IPS-20b (cell line): Measurements from ENCODE around the gene TAS2R38.

Experiments
- H3K27ac ChIP-seq: one replicate; pipeline ENCODE4 v1.5.1; 2013; ENCODE audit warnings: low read length
- H3K27me3 ChIP-seq: 2 replicates; pipeline ENCODE4 v1.6.1; 2013; ENCODE audit warnings: mild to moderate bottlenecking, low read length, inconsistent platforms; ENCODE audit not compliant: insufficient read depth
- H3K36me3 ChIP-seq: 2 replicates; pipeline ENCODE4 v1.6.1; 2013; ENCODE audit warnings: low read depth, mild to moderate bottlenecking, inconsistent platforms, low read length, moderate library complexity; ENCODE audit not compliant: insufficient read depth
- H3K4me1 ChIP-seq: 2 replicates; pipeline ENCODE4 v1.6.1; 2013; ENCODE audit warnings: mild to moderate bottlenecking, control low read depth, inconsistent platforms, low read length, moderate library complexity; ENCODE audit not compliant: insufficient read depth
- H3K4me3 ChIP-seq: 2 replicates; pipeline ENCODE4 v1.5.1; 2013; ENCODE audit warnings: mild to moderate bottlenecking, low read length, inconsistent platforms
- H3K9ac ChIP-seq: 2 replicates; pipeline ENCODE4 v1.6.1; 2013; ENCODE audit warnings: low read depth, mild to moderate bottlenecking, inconsistent platforms, low read length, moderate library complexity
- H3K9me3 ChIP-seq: 2 replicates; pipeline ENCODE4 v1.6.1; 2013; ENCODE audit warnings: mild to moderate bottlenecking, low read depth, low read length, inconsistent platforms; ENCODE audit not compliant: insufficient read depth

TAS2R38 gene

DNA sequence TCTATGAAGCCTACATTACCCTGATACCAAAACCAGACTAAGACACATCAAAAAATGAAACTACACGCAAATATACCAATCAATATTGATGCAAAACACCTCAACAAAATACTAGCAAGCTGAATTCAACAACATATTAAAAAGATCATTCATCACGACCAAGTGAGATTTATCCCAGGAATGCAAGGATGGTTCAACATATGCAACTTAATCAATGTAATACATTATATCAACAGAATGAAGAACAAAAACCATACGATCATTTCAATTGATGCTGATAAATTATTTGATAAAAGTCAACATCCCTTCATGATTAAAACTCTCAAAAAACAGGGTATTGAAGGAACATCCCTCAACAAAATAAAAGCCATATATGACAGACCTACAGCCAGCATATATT, 32.5 kb downstream of the TAS2R38 start:
- no peak overlapping the region for H3K4me3 ChIP-seq
- no peak overlapping the region for H3K9ac ChIP-seq
- H3K4me1 ChIP-seq: no peaks in the 10 kb centered on the region
- H3K36me3 ChIP-seq: no peaks in the 10 kb centered on the region
- H3K27me3 ChIP-seq: no peaks in the 10 kb centered on the region
- H3K9me3 ChIP-seq: peaks cover 8% of the 10 kb centered on the region; the same call in 1 of the 2 replicates
- H3K27ac ChIP-seq: no peak overlapping the region

DNA sequence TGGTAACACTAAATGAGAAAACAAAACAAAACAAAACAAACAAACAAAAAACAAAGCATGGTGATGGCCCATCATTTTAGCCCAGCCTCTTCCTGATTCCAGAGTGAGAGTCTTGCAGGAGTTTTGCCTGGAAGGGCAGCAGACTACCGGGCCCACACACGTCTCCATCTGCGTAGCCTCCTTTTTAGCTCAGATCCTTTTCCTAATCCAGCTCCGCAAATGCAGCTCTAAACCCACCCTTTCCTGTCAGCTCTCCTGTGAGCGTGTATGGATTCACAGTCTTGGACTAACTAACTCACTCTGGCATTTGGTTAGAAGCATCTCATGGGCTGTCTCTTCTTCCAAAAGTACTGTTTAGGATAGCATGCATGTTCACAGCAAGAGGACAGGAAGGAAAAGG, 43.4 kb downstream of the TAS2R38 start:
- H3K4me1 ChIP-seq: no peaks in the 10 kb centered on the region
- no peaks in the 10 kb centered on the region for H3K36me3 ChIP-seq
- H3K9ac ChIP-seq: no peak overlapping the region
- no peaks in the 10 kb centered on the region for H3K27me3 ChIP-seq
- no peaks in the 10 kb centered on the region for H3K9me3 ChIP-seq
- no peak overlapping the region for H3K27ac ChIP-seq
- H3K4me3 ChIP-seq: no peak overlapping the region

DNA sequence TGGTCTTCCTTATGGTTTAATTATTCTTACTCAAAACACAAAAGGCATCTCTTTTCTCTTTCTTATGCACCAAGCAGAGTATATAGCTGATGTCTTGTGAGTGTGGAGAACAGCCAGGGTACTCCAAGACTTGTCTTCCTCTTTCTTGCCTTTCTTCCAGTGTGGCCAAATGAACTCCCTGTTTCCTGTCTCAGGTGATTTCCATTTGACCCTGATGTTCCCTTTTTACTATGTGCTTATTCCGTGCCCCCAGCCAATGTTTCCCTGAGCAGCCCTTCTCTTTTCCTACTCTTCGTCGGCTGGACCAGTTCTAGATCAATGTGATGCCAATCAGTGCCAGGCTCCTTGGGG, 44.8 kb downstream of the TAS2R38 start:
- no peak overlapping the region for H3K27ac ChIP-seq
- H3K9me3 ChIP-seq: no peaks in the 10 kb centered on the region
- H3K36me3 ChIP-seq: no peaks in the 10 kb centered on the region

DNA sequence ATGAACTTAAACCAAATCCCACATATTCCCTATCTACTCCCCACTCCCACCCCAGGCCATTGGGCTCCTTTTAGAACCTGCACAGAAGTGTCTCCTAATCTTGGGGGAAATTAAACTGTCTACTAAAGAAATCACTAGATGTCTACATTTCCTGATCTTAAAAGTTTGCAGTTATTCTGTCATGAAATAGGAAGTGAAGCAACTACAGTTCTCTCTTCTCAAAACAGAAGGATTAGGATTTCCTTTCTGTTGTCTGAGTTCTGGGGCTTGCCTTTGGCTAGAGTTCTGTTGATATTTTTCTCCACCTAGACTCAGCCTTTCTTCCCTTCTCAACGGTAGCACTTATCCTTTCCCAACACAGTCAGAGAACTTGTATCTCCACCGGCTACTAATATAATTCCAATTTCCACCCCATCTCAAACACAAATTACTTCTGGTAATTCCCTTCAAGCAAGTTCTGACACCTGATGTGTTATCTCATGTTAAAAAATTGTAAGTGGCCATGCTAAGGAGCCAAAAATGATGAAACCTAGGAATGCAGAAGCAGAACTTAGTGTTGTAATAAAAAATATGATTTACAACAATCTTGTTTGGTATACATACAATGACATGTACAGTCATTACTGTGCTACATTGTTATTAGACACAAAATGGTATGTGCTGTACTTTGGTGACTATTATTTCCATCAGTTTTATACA, 45.3 kb downstream of the TAS2R38 start:
- no peak overlapping the region for H3K4me3 ChIP-seq
- H3K27me3 ChIP-seq: no peaks in the 10 kb centered on the region
- H3K36me3 ChIP-seq: no peaks in the 10 kb centered on the region
- no peaks in the 10 kb centered on the region for H3K9me3 ChIP-seq
- H3K9ac ChIP-seq: no peak overlapping the region
- no peaks in the 10 kb centered on the region for H3K4me1 ChIP-seq
- H3K27ac ChIP-seq: no peak overlapping the region

More for the DNA sequence above, 44.8 kb downstream of the TAS2R38 start:
- no peaks in the 10 kb centered on the region for H3K4me1 ChIP-seq
- H3K9ac ChIP-seq: no peak overlapping the region
- no peaks in the 10 kb centered on the region for H3K27me3 ChIP-seq
- no peak overlapping the region for H3K4me3 ChIP-seq
